Measurements from ENCODE around the gene PLEK2.
"Not testable (repeated sequence)": the region's sequence is repeated elsewhere in the genome, so short reads cannot be mapped to it uniquely, and the experiment has no call there.

PLEK2 gene

DNA sequence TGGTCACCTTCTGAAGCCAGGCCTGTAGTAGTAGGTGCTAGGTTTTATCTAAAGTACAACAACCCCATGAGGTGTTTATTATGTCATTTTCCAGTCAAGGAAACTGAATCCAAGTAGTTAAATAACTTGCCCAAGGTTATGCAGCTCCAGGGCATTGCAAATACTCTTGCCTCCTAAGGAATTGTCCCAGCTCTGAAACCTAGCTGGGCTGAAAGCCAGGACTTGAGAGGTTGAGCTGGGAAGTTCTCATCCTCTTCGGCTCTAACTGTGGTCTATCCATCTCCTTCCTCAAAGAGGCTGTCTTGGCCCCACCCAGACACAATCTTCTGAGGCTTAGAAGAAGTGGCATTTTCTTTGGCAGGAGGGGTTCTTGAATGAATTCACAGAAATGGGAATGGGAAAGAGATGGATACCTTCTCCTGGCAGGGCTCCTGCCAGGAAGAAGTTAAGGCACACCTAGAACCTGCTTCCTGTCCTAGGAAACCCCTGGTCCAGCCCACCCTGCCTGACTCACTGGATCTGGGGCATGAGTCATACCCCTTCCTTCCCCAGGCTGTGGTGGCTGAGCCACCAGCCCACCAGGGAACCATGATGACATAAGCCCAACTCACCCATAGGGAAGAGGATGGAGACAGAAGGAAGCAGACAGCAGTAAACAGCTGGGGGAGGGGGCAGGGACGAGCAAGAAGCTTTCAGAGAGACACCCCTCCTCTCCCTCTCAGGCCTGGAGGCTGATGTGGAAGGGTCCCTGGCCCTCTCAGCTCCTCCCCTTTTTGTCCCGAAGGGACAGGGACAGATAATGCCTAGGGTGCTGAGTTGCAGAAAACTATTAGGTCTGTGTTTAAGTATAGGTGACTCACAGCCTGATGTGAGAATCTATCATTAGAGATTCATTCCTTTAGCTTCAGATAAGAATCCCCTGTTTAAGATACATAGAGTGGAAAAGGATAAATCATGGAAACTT lies 2.1 kb upstream of the PLEK2 start:
- peaks cover 4% of the 10 kb centered on the region for H3K4me1 ChIP-seq (ENCODE audit: insufficient read depth, low read length)
- no peak overlapping the region for H3K27ac ChIP-seq (ENCODE audit: low read depth, low read length)
- H3K4me3 ChIP-seq (ENCODE audit: low read depth in 1 of 2, low read length in 2 of 2) = no peak overlapping the region

DNA sequence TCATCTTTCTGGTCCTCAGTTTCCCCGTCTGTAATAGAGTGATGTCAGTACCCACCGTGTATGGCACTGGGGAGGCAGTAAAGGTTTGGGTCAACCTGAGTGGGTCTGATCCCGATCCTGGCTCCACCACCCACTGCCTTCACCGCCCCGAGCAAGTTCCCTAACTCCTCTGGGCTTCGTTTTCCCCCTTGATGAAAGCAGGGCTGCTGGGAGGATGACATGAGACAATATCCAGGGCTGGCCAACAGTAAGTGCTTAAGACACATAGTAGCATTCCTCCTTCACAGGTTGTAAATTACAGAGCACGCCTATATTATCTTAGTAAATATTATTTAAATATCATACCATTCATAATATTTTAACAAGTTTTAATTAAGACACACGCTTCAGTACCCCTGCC lies 595 bp downstream of the PLEK2 start:
- Histone ChIP-seq H3K36me3 (ENCODE audit: insufficient read depth, low read length) (no peaks in the 10 kb centered on the region), H3K27me3 (ENCODE audit: control insufficient read depth in 1 of 2, insufficient read depth in 2 of 2, low read length in 2 of 2) (peaks cover 9 to 12% of the 10 kb centered on the region in 2 donors), H3K9ac (ENCODE audit: low read length) (no peak overlapping the region), H3K4me1 (ENCODE audit: insufficient read depth, low read length) (peaks cover 4% of the 10 kb centered on the region), H3K4me3 (ENCODE audit: low read depth in 1 of 2, low read length in 2 of 2) (peak overlapping the region; percentile 7 to 27), H3K9me3 (ENCODE audit: low read length) (no peaks in the 10 kb centered on the region), H3K27ac (ENCODE audit: low read depth, low read length) (no peak overlapping the region)

More for the DNA sequence above, 2.1 kb upstream of the PLEK2 start:
- Histone ChIP-seq H3K36me3 (ENCODE audit: insufficient read depth, low read length) (no peaks in the 10 kb centered on the region), H3K27me3 (ENCODE audit: control insufficient read depth in 1 of 2, insufficient read depth in 2 of 2, low read length in 2 of 2) (peaks cover 9 to 12% of the 10 kb centered on the region in 2 donors), H3K9me3 (ENCODE audit: low read length) (no peaks in the 10 kb centered on the region), H3K9ac (ENCODE audit: low read length) (no peak overlapping the region)

DNA sequence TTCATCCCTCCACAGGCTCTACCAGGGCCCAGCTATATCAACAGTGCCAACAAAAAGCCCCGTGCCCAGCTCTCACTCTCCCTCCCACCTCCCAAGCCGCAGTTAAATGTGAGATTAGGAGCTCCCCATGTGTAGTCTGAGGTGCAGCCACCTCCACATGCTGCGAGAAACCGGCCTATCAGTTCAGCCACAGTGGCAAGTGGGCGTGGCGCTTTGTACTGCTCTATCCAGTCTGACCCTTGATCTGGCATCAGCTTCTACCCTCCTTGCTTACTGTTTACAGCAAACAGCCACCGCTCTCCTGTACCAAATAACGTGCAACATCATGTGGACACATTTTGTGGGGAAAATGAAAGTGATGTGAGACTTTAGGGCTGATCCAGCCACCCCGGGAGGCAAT lies 1.7 kb downstream of the PLEK2 start:
- no peaks in the 10 kb centered on the region for H3K36me3 ChIP-seq (ENCODE audit: insufficient read depth, low read length)
- H3K27ac ChIP-seq (ENCODE audit: low read depth, low read length) = no peak overlapping the region
- H3K4me3 ChIP-seq (ENCODE audit: low read depth in 1 of 2, low read length in 2 of 2) = no peak overlapping the region
- no peak overlapping the region for H3K9ac ChIP-seq (ENCODE audit: low read length)
- H3K4me1 ChIP-seq (ENCODE audit: insufficient read depth, low read length) = peaks cover 4% of the 10 kb centered on the region
- H3K27me3 ChIP-seq (ENCODE audit: control insufficient read depth in 1 of 2, insufficient read depth in 2 of 2, low read length in 2 of 2) = peaks cover 9 to 12% of the 10 kb centered on the region in 2 donors
- no peaks in the 10 kb centered on the region for H3K9me3 ChIP-seq (ENCODE audit: low read length)

DNA sequence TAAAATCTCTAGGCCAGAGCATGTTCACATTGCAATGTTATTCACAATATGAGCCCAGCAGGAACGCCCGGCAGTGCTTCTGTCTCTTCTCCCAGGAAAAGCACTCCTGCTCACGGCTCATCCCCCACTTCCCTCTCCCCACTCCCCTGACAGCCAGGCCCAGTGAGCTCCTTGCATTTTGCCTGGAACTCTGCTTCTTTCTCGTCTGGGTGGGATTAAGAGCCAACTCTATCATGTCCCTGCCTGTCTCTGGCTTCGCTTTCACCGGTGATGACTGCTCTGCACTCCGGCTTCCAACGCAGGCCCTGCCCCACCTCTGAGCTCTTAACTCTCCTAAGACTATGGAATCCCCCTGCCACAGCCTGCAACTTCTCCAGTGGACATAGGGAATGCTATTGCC lies 2.5 kb downstream of the PLEK2 start:
- Histone ChIP-seq H3K4me1 (ENCODE audit: insufficient read depth, low read length) (peaks cover 4% of the 10 kb centered on the region), H3K27me3 (ENCODE audit: control insufficient read depth in 1 of 2, insufficient read depth in 2 of 2, low read length in 2 of 2) (peaks cover 9 to 12% of the 10 kb centered on the region in 2 donors), H3K36me3 (ENCODE audit: insufficient read depth, low read length) (no peaks in the 10 kb centered on the region), H3K9me3 (ENCODE audit: low read length) (no peaks in the 10 kb centered on the region), H3K4me3 (ENCODE audit: low read depth in 1 of 2, low read length in 2 of 2) (no peak overlapping the region), H3K27ac (ENCODE audit: low read depth, low read length) (no peak overlapping the region), H3K9ac (ENCODE audit: low read length) (no peak overlapping the region)

DNA sequence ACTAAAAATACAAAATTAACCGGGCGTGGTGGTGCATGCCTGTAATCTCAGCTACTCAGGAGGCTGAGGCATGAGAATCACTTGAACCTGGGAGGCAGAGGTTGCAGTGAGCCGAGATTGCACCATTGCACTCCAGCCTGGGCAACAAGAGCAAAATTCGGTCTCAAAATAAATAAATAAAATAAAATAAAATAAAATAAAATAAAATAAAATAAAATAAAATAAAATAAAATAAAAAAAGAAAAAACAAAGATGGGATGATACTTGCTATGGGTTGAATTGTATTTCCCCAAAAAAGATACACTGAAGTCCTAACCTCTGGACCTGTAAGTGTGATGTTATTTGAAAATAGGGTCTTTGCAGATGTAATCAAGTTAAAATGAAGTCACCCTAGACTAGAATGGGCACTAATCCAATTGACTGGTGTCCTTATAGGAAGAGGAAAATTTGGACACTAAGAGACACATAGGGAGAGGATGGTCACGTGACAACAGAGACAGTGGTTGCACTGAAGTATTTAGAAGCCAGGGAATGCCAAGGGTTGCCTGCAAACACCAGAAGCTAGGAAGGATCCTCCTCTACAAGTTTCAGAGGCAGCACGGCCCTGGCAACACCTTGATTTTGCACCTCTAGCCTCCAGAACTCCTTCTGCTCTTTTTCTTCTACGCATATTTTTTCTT lies 3.7 kb downstream of the PLEK2 start:
- not testable (repeated sequence) for H3K9ac ChIP-seq (ENCODE audit: low read length); H3K27ac ChIP-seq (ENCODE audit: low read depth, low read length); H3K4me1 ChIP-seq (ENCODE audit: insufficient read depth, low read length); H3K9me3 ChIP-seq (ENCODE audit: low read length); H3K4me3 ChIP-seq (ENCODE audit: low read depth in 1 of 2, low read length in 2 of 2); H3K36me3 ChIP-seq (ENCODE audit: insufficient read depth, low read length)
- H3K27me3 ChIP-seq (ENCODE audit: control insufficient read depth in 1 of 2, insufficient read depth in 2 of 2, low read length in 2 of 2) = peaks cover 9 to 12% of the 10 kb centered on the region in 2 donors

DNA sequence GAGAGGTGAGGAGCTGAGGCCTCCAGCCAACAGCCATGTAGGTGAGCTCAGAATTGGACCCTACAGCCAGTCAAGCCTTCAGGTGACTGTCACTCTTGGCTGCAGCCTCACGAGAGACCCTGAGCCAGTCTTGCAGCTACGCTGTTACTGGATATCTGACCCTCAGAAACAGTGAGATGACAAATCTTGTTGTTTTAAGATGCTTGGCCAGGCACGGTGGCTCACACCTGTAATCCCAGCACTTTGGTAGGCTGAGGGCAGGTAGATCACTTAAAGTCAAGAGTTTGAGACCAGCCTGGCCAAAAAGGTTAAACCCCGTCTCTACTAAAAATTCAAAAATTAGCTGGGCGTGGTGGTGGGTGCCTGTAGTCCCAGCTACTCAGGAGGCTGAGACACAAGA lies 6.2 kb downstream of the PLEK2 start:
- Histone ChIP-seq H3K27me3 (ENCODE audit: control insufficient read depth in 1 of 2, insufficient read depth in 2 of 2, low read length in 2 of 2) (no peaks in the 10 kb centered on the region), H3K36me3 (ENCODE audit: insufficient read depth, low read length) (no peaks in the 10 kb centered on the region), H3K9me3 (ENCODE audit: low read length) (no peaks in the 10 kb centered on the region), H3K27ac (ENCODE audit: low read depth, low read length) (no peak overlapping the region), H3K4me3 (ENCODE audit: low read depth in 1 of 2, low read length in 2 of 2) (no peak overlapping the region), H3K4me1 (ENCODE audit: insufficient read depth, low read length) (no peaks in the 10 kb centered on the region), H3K9ac (ENCODE audit: low read length) (no peak overlapping the region)

DNA sequence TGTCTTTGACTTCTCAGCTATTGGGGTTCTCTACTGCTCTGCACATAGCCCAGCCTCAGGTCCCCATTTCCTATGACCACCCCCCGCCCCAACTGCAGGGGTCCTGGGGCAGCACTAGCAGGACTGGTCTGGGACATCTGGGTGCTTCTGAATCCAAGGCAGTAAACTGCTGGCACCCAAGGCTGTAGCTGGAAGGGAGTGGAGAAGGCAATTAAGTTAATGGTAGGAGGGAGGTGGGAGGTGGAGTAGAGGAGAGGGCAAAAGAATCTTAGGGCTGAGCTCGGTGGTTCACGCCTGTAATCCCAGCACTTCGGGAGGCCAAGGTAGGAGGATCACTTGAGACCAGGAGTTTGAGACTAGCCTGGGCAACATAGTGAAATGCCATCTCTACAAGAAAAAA lies 11.5 kb downstream of the PLEK2 start:
- no peak overlapping the region for H3K4me3 ChIP-seq (ENCODE audit: low read depth in 1 of 2, low read length in 2 of 2)
- H3K4me1 ChIP-seq (ENCODE audit: insufficient read depth, low read length) = no peaks in the 10 kb centered on the region
- no peak overlapping the region for H3K27ac ChIP-seq (ENCODE audit: low read depth, low read length)
- no peaks in the 10 kb centered on the region for H3K9me3 ChIP-seq (ENCODE audit: low read length)
- H3K27me3 ChIP-seq (ENCODE audit: control insufficient read depth in 1 of 2, insufficient read depth in 2 of 2, low read length in 2 of 2) = no peaks in the 10 kb centered on the region
- H3K36me3 ChIP-seq (ENCODE audit: insufficient read depth, low read length) = no peaks in the 10 kb centered on the region
- H3K9ac ChIP-seq (ENCODE audit: low read length) = no peak overlapping the region

DNA sequence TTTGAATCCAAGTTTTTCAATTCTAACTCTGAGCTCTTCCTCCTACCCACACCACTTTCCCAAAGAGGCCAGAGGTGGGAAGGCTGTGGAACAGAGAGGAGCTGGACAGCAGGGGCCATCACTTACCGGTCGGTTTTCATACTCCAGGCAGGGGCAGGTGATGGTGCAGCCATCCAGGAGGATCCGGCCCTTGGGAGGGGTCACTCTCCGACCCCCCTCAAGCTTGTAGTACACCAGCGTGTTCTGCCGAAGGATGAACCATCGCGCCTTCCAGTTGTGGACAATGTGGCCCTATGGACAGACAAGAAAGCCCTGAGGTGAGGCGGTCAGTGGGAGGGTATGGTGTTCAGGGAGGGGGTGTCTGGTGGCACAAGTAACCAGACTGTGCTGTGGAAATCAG lies 14.4 kb downstream of the PLEK2 start:
- no peaks in the 10 kb centered on the region for H3K9me3 ChIP-seq (ENCODE audit: low read length)
- H3K36me3 ChIP-seq (ENCODE audit: insufficient read depth, low read length) = no peaks in the 10 kb centered on the region
- H3K4me3 ChIP-seq (ENCODE audit: low read depth in 1 of 2, low read length in 2 of 2) = no peak overlapping the region
- no peaks in the 10 kb centered on the region for H3K4me1 ChIP-seq (ENCODE audit: insufficient read depth, low read length)
- no peak overlapping the region for H3K27ac ChIP-seq (ENCODE audit: low read depth, low read length)
- no peak overlapping the region for H3K9ac ChIP-seq (ENCODE audit: low read length)
- H3K27me3 ChIP-seq (ENCODE audit: control insufficient read depth in 1 of 2, insufficient read depth in 2 of 2, low read length in 2 of 2) = no peaks in the 10 kb centered on the region

DNA sequence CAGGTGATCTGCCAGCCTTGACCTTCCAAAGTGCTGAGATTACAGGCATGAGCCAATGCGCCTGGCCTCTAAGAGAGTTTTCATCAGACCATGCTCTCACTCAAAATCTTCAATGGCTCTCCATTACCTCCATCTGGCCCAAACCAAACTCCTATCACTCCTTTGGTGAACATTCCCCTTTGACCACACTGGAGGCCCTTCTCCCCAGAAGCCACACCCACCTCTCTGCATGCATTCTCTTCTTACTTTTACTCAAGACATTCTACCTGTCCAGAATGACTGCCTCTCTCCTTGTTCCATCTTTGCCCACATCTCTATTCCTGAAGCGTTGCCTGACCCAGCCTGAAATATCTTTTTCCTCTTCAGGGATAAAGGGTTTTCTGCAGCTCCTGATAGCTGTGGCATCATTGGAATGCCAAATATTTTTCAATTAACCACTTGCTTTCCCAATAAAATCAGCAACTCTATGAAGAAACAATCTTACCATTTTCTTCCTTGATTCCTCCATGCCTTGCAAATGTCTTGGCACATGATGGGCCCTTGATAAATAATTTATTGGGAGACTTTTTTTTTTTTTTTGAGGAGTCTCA lies 15.5 kb downstream of the PLEK2 start:
- Histone ChIP-seq H3K9ac (ENCODE audit: low read length) (no peak overlapping the region), H3K36me3 (ENCODE audit: insufficient read depth, low read length) (no peaks in the 10 kb centered on the region), H3K4me1 (ENCODE audit: insufficient read depth, low read length) (no peaks in the 10 kb centered on the region), H3K27ac (ENCODE audit: low read depth, low read length) (no peak overlapping the region), H3K4me3 (ENCODE audit: low read depth in 1 of 2, low read length in 2 of 2) (no peak overlapping the region), H3K27me3 (ENCODE audit: control insufficient read depth in 1 of 2, insufficient read depth in 2 of 2, low read length in 2 of 2) (no peaks in the 10 kb centered on the region), H3K9me3 (ENCODE audit: low read length) (no peaks in the 10 kb centered on the region)

DNA sequence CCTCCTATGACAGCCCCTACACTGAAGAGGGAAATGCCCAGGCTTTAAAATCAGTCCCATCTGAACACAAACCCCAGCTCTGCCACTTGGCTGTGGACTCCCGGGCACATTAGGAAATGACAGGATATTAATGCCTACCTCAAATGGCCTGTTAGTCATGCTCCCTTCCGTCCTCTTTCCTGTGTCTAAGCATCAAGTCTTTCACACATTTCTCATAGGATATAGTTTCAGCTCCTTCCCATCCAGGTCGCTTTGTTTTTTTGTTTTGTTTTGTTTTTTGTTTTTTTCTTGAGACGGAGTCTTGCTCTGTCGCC lies 16.1 kb downstream of the PLEK2 start:
- no peaks in the 10 kb centered on the region for H3K36me3 ChIP-seq (ENCODE audit: insufficient read depth, low read length)
- no peaks in the 10 kb centered on the region for H3K9me3 ChIP-seq (ENCODE audit: low read length)
- no peak overlapping the region for H3K27ac ChIP-seq (ENCODE audit: low read depth, low read length)
- H3K27me3 ChIP-seq (ENCODE audit: control insufficient read depth in 1 of 2, insufficient read depth in 2 of 2, low read length in 2 of 2) = no peaks in the 10 kb centered on the region
- H3K9ac ChIP-seq (ENCODE audit: low read length) = no peak overlapping the region
- H3K4me3 ChIP-seq (ENCODE audit: low read depth in 1 of 2, low read length in 2 of 2) = no peak overlapping the region
- no peaks in the 10 kb centered on the region for H3K4me1 ChIP-seq (ENCODE audit: insufficient read depth, low read length)

DNA sequence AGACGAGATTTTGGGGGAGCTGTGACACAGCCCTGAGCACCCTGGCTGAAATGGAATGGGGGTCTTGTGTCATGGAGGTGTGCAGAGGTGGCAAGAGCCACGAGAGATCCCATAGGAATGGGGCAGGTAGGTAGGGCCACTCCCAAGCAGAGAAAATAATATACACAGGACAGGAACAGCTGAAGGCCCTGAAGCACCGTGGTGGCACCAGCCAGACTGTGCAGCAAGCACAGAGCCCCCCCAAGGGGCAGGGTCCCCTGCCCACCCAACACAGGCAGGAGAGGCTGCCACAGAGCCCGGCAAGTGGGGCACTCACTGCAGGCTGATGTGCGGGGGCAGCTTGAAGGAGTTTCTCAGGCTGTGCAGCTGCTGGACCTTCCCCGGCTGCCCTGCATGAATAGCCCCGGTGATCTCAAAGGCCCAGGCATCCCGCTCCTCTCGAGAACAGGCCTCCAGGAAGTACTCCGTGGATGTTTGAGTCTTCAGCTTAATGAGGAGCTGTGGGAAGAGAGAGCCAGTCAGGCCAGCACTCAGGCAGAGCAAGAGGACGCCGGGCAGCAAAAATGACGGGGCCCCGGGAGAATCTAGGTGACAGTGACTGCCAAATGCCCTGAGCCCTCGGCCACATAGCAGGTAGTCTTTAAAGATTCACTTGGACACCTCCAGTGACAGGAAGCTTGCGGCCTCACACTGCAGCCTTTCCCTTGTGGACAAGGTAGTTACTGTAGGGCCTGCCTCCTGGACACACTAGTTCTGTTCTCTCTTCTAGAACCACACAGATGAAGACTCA lies 16.7 kb downstream of the PLEK2 start:
- Histone ChIP-seq H3K4me3 (ENCODE audit: low read depth in 1 of 2, low read length in 2 of 2) (no peak overlapping the region), H3K9ac (ENCODE audit: low read length) (no peak overlapping the region), H3K36me3 (ENCODE audit: insufficient read depth, low read length) (no peaks in the 10 kb centered on the region), H3K9me3 (ENCODE audit: low read length) (no peaks in the 10 kb centered on the region), H3K4me1 (ENCODE audit: insufficient read depth, low read length) (no peaks in the 10 kb centered on the region), H3K27me3 (ENCODE audit: control insufficient read depth in 1 of 2, insufficient read depth in 2 of 2, low read length in 2 of 2) (no peaks in the 10 kb centered on the region), H3K27ac (ENCODE audit: low read depth, low read length) (no peak overlapping the region)
